ENCODE measurements around the gene ZBP1.
A peak's percentile ranks its signal among the peaks of the same experiment; 100 is the strongest.

Gene ZBP1

GRCh38 chr20:57657535-57658446 lies 37.6 kb upstream of the ZBP1 start:
- peak; percentile 34 for DNase-seq

- peak; percentile 20 for DNase-seq
These were observed 36.8 kb upstream of the ZBP1 start for GRCh38 chr20:57656821-57657534.

DNA sequence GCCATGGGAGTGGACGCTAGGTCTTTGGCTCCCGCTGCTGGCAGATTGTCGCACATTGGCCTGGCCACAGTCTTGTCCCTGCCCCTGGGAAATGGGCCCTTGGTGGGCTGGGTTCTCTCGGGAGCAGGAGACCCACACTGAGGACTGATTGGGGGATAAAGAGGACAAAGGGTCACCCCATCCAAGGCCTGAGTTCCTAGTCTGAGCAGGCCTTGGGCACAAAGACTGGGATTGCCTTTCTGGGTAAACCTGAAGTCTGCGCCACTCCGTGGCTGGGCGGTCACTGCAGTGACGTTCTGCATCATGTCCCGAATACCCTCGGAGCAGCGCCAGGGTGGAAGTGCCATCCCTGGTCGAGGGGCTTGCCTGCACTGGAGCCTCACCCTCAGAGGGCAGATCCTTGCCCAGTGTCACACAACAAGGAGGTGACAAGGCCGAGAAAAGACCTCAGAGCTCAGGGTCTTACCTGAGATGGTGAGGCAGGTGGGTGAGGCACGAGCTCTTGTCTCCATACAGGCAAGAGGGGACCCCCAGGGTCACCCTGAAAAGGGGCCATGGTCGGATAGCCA lies 36.1 kb upstream of the ZBP1 start:
- no peak for DNase-seq

DNA sequence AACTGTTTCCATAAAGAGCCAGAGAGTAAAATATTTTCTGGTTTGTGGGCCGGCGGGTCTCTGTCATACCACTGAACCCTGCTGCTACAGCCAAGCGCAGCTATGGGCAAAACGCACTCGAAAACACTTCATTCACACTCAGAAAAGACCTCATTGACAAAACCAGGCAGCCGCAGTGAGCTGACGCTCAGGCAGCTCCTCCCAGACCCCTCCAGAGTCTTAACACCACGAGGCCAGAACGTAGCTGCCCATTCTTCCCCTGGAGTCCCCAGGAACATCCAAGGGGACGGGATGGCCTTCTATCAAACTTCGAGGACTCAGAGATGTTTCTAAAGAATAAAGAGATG lies 35.6 kb upstream of the ZBP1 start:
- no peak for DNase-seq

GRCh38 chr20:57654998-57655808 lies 35.0 kb upstream of the ZBP1 start:
- DNase-seq: no peak

DNA sequence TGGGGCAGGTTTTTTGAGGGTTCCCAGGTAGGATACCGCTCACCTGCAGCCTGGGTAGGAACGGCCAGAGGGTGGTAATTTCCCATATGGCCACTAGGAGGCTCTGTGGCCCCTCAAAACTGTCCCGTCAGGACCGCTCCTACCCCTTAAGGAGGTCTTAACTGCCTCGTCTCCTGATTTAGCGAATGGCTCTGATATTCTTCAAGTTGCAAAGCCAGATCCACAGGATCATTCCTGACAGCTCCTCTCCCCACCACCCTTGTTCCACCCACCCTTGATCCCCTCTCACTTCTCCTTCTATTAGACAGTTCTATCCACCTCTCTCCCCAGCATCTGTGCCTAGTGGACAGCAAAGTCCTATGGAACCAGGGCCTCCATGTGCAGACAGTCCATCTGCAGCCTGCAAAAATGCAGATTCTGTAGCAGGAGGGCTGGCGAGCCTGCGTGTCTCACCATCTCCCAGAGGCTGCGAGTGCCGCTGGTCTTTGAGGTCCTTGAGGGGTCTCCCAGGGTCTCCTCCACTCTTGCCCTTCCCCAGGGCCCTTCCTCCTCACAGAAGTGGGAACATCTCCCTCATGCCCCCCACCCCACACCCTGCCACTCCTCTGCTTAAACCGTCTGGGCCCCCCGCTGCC lies 34.3 kb upstream of the ZBP1 start:
- no peak for DNase-seq

GRCh38 chr20:57653910-57654309 lies 33.7 kb upstream of the ZBP1 start:
- DNase-seq: no peak

- DNase-seq: no peak
These were observed 33.3 kb upstream of the ZBP1 start for GRCh38 chr20:57653546-57653900.

DNA sequence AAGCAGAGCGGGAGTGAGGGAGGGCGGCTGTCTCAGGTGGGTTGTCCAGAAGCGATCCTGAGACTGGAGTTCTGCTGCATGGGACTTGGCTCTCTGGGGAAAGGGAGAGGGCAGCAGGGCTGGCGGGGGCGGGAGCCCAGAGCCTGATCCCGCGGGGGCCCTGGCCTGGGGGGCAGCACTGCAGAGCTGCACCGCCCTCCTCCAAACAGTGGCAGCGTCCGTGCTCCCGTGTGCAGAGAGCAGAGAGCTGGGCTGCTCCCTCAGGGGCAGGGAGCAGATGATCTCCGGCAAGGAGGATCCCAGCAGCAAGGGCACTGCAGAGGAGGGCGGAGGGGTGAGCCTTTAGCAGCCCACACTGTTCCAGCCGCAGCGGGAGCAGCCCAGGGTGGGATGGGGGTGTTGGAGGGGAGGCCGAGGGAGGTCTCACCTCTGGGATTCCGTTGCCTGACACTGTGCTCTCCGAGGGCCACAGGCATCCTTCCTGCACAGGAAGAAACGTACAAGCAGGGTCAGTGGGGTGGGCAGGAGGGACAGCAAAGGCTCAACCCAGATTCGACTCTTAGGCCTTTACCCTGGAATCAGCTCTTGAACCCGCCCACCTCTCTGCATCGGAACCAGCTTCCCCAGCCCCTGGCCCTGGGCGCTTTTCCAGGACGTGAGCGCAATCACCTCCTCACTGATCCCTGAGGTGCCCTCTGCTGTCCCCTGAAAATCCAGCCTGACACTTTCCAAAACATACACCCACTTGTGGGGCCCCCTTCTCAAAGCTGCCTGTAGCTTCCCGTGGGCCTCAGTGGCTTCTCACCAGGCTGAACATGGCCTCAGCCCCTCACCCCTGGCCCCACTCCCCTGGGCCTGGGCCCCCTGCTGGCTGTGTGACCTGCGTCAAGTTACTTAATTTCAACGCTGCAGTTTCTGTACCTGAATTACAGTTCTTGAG lies 32.6 kb upstream of the ZBP1 start:
- no peak for DNase-seq

DNA sequence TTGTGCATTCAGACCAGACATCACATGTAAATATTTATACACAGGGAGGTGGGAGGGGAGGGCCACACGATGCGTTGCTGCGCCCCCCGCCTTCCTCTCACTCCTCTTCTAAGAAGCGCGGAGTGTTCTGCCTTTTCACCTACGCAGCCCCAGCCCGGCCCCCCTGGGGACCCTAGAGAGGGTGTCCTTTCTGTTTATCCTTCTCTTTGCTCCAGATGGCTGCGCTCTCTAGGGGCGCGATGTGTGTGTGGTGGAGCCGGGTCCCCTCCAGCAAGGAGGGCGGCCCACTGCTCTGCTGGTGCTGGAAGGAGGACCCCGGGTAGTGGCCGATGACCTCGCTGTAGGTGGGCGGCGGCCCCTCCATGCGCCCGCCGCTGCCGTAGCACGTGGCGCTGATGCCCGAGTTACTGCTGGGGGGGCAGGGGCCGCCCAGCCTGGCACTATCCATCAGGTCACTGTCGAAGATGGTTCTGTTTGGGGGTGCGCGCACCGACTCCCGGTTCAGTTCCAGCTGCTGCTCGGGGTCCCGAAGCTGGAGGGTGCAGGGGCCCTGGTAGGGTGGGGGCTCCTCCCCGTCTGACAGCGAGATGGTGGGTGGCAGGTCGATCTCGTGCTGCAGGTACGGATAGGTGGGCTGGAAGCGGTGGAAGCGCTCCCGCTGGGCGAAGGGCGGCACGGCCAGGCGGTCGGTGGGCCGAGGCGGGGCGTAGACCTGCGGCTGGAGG lies 31.8 kb upstream of the ZBP1 start:
- DNase-seq: no peak

DNA sequence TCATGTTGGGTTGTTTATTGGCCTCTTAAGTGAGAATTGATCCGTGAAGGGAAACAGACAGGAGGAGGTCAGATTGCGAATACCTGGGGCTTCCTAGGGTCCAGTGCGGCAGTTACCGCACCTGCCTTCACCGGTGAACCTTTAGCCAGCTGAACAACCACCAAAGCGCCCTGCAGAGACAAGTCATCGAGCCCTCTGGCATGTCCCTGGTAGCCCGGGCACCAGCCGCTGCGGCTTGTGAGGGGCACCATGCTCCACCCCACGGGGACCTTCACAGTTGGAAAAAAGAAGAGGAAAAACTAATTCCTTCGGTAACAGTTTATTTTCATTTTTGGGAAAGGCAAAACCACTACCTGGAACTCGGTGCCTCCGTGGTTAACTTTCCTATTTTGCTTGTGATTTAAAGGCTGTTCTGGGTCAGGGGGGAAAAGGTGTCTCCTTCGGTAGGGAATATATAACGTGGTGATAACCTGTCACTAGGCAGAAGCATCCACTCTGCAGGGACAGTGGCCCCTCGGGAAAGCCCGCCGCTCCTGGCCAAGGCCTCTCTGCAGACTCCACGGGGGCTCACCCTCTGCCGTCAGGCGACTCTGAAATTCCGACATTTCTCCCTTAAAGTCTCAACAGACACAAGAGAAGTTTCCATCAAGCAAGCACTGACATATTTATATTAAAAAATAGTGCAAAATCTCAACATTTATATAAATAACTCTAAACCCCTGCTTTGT lies 30.7 kb upstream of the ZBP1 start:
- DNase-seq: no peak

- no peak for DNase-seq
These were observed 30.0 kb upstream of the ZBP1 start for GRCh38 chr20:57650266-57650665.

DNA sequence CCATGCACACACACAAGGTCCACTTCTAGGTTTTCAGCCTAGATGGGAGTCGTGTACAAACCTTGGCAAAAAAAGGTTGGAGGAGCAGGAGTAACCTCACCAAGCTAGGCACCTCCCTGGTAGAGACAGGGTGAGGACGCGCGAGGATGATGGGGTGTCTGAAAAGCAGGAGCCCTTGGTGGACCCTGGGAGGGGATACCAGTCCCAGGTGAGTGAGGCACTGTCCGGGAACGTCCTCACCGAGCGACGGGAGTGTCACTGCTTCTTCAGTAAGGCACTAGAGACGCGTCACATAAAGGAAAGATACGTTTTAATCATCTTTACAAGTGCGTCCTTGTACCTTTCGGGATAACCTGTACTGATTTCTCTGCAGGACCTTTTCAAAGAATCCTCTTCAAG lies 29.4 kb upstream of the ZBP1 start:
- DNase-seq: no peak

GRCh38 chr20:57648878-57649616 lies 28.8 kb upstream of the ZBP1 start:
- DNase-seq: no peak

- DNase-seq: no peak
These were observed 27.9 kb upstream of the ZBP1 start for GRCh38 chr20:57647933-57648785.

DNA sequence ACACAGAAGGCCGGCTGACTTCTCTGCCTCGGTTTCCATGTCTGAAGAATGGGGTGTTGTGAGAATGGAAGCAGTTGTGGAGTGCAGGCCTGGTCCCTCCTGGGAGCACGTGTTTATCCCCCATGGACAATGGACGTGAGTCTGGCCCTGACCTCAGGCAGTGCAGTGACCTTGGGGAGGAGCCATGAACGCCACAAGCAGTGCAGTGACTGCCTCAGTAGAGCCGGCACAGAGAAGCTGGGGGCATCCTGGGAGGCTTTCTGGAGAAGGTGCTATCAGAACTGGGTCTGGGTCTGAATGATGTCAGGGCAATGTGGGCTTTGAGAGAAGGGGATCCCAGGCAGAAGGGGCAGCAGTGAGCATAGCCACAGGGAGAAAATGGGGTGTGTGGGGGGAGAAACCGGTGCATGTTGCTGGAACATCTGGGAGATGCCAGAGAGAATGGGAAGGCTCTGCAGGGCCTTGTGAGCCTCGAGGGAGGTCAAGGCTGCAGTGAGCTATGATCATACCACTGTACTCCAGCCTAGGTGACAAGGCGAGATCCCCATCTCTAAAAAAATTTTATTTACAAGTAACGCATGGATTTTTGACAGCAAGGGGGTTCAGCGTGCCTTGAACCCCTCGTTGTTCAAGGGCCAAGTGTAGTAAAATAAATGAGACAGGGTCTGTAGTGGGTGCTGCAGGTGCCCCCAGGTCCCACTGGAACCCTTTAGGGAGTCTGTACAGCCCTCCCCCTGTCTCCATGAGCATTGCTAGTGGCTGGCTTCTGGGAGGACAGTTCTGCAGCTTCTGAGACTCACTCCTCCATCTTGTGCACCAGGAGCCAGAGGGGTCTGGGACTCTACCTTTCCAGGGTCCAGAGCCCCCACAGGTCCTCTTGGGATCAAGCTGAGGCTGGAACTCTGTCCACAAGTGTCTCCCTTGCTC lies 27.0 kb upstream of the ZBP1 start:
- no peak for DNase-seq

GRCh38 chr20:57638895-57639236 lies 18.6 kb upstream of the ZBP1 start:
- no peak for DNase-seq

Data from left hindlimb (tissue), 1 donor.